Smooth muscle cell (in vitro differentiated cells): Measurements from ENCODE around the gene CDKL1. TPM values are rescaled to one million over a fixed set of nuclear protein-coding genes. Genes with fewer than 3 reads are reported as not detected.
A peak's percentile ranks its signal among the peaks of the same experiment; 100 is the strongest.

ENCODE experiments used
- DNase-seq: peaks from one replicate; lab custom pipeline; 2025; ENCODE audit not compliant: unreplicated experiment; lab: John Stamatoyannopoulos, UW
- H2AFZ ChIP-seq: fragments of 200-600 bp; sonication (generic); 2 replicates; pipeline ENCODE4 v1.6.0; 2016; ENCODE audit warnings: antibody characterized with exemption, low read depth, mild to moderate bottlenecking
- H3F3A ChIP-seq: fragments of 200-600 bp; sonication (generic); 2 replicates; pipeline ENCODE4 v1.6.0; 2017; ENCODE audit warnings: antibody characterized with exemption, low read depth
- H3K27ac ChIP-seq: fragments of 200-600 bp; sonication (generic); 2 replicates; pipeline ENCODE4 v1.5.1; 2016; ENCODE audit warnings: low read depth, mild to moderate bottlenecking
- H3K27me3 ChIP-seq: fragments of 200-600 bp; sonication (generic); 2 replicates; pipeline ENCODE4 v1.6.1; 2016; ENCODE audit warnings: low read depth, mild to moderate bottlenecking
- H3K36me3 ChIP-seq: fragments of 200-600 bp; sonication (generic); 2 replicates; pipeline ENCODE4 v1.5.1; 2016; ENCODE audit warnings: low read depth
- H3K4me1 ChIP-seq: fragments of 200-600 bp; sonication (generic); 2 replicates; pipeline ENCODE4 v1.5.1; 2016; ENCODE audit warnings: low read depth
- H3K4me2 ChIP-seq: fragments of 200-600 bp; sonication (generic); 2 replicates; pipeline ENCODE4 v1.6.0; 2016; ENCODE audit warnings: mild to moderate bottlenecking
- H3K4me3 ChIP-seq: fragments of 200-600 bp; sonication (generic); 2 replicates; pipeline ENCODE4 v1.5.1; 2016; ENCODE audit warnings: mild to moderate bottlenecking
- H3K79me2 ChIP-seq: fragments of 200-600 bp; sonication (generic); 2 replicates; pipeline ENCODE4 v1.6.0; 2016; ENCODE audit warnings: low read depth, mild to moderate bottlenecking
- H3K9ac ChIP-seq: fragments of 200-600 bp; sonication (generic); 2 replicates; pipeline ENCODE4 v1.6.0; 2016; ENCODE audit warnings: low read depth
- H3K9me3 ChIP-seq: fragments of 200-600 bp; sonication (generic); replicated peaks from 2 replicates; pipeline ENCODE4 v1.5.1; 2016; ENCODE audit warnings: low read depth
- H4K20me1 ChIP-seq: fragments of 200-600 bp; sonication (generic); 2 replicates; pipeline ENCODE4 v1.6.0; 2016; ENCODE audit warnings: low read depth
- WGBS: methylation state at CpG from one replicate; pipeline ENCODE4 v1.1.7; 2016; ENCODE audit warnings: low lambda C conversion rate; 5-methylcytosine and 5-hydroxymethylcytosine counted together
- polyA plus RNA-seq: library from polyadenylated mRNA; unstranded; fragments of >200 nt; fragmentation: Nextera tagmentation; extraction: Ambion mirVana; gene quantifications from 2 replicates; pipeline ENCODE4 v1.2.1, GENCODE V29; 2016
- total RNA-seq: library from RNA; depleted of rRNA; stranded (reverse); fragments of >200 nt; gene quantifications from 2 replicates; pipeline ENCODE4 v1.2.3, GENCODE V29; 2014
- TF ChIP-seq, protein P1 (sequence below): fragments of 200-600 bp; sonication (generic); IDR thresholded peaks from 2 replicates; pipeline ENCODE4 v1.5.1; 2017; ENCODE audit warnings: borderline replicate concordance, mild to moderate bottlenecking, antibody characterized with exemption; ENCODE audit not compliant: insufficient read depth, poor library complexity, severe bottlenecking

The CDKL1 gene
- total and polyA plus RNA-seq, 2 experiments from 2014 or later, result 1.6 to 4.9 TPM

DNA sequence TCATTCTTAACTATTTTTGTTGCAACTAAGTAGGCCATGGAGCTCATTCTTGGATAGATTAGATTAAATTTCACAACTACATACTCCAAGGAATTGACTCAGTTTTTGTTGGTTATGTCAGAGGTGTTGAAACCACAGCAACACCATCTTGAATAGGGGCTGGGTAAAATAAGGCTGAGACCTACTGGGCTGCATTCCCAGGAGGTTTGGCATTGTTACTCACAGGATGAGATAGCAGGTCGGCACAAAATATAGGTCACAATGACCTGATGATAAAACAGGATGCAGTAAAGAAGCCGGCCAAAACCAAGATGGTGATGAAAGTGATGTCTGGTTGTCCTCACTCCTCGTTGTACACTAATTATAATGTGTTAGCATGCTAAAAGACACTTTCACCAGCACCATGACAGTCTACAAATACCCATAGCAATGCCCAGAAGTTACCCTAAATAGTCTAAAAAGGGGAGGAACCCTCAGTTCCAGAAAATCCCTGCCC lies 63.6 kb downstream of the CDKL1 start:
- no peak overlapping the region for H3K4me3 ChIP-seq
- peak overlapping the region; percentile 48 for H3K27ac ChIP-seq
- H3K27me3 ChIP-seq, result no peaks in the 10 kb centered on the region
- no peak overlapping the region for H3K9ac ChIP-seq
- 13% methylated on average over 3 of the region's 3 CpGs for WGBS
- TF ChIP-seq, protein P1, sequence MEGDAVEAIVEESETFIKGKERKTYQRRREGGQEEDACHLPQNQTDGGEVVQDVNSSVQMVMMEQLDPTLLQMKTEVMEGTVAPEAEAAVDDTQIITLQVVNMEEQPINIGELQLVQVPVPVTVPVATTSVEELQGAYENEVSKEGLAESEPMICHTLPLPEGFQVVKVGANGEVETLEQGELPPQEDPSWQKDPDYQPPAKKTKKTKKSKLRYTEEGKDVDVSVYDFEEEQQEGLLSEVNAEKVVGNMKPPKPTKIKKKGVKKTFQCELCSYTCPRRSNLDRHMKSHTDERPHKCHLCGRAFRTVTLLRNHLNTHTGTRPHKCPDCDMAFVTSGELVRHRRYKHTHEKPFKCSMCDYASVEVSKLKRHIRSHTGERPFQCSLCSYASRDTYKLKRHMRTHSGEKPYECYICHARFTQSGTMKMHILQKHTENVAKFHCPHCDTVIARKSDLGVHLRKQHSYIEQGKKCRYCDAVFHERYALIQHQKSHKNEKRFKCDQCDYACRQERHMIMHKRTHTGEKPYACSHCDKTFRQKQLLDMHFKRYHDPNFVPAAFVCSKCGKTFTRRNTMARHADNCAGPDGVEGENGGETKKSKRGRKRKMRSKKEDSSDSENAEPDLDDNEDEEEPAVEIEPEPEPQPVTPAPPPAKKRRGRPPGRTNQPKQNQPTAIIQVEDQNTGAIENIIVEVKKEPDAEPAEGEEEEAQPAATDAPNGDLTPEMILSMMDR, result no peak
- no peak overlapping the region for H2AFZ ChIP-seq
- no peaks in the 10 kb centered on the region for H4K20me1 ChIP-seq
- DNase-seq, result no peak
- H3K4me2 ChIP-seq, result peak overlapping the region; percentile 14
- H3F3A ChIP-seq, result peaks cover 10% of the 10 kb centered on the region
- peaks cover 15% of the 10 kb centered on the region for H3K4me1 ChIP-seq
- no peaks in the 10 kb centered on the region for H3K36me3 ChIP-seq
- H3K9me3 ChIP-seq, result no peaks in the 10 kb centered on the region
- H3K79me2 ChIP-seq, result no peaks in the 10 kb centered on the region

GRCh38 chr14:50331596-50331995 lies 65.1 kb downstream of the CDKL1 start:
- Histone ChIP-seq H3K4me3 (no peak overlapping the region), H2AFZ (no peak overlapping the region), H3K9me3 (no peaks in the 10 kb centered on the region), H3K9ac (no peak overlapping the region), H3K27me3 (no peaks in the 10 kb centered on the region), H3F3A (peaks cover 10% of the 10 kb centered on the region), H3K4me1 (peaks cover 15% of the 10 kb centered on the region), H3K4me2 (no peak overlapping the region), H3K79me2 (no peaks in the 10 kb centered on the region), H4K20me1 (no peaks in the 10 kb centered on the region), H3K27ac (no peak overlapping the region), H3K36me3 (no peaks in the 10 kb centered on the region)
- TF ChIP-seq, protein P1, result no peak
- no peak for DNase-seq

DNA sequence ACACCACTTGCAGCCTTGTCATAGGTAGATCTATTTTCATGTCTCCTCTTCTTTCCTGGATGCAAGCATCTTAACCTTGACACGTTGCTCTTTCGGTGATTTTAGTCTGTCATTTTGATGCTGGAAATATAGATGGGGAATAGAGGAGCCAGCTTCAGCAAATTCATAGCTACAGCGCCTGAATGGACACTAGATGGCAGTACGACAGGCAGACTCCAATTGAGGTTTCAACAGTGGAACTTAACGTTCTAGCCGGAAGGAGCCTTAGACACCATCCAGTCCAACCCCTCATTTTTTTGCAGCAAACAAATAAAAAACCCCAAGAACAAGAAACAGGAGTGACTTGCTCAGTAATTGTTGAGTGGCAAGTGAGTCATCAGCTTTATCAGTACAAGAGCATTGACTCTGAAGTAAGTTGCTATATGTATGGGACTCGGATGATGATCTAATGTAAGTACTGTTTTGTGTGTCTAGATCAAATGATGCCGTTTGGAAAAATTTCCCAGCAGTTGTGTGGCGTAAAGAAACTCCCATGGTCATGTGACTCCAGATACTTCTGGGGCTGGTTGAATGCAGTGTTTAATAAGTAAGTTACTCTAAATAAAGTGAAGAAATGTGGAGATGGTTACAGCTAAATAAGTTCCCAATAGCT lies 75.5 kb downstream of the CDKL1 start:
- Histone ChIP-seq H3F3A (no peaks in the 10 kb centered on the region), H3K36me3 (no peaks in the 10 kb centered on the region), H3K27me3 (no peaks in the 10 kb centered on the region), H3K4me3 (peak overlapping the region; percentile 27), H4K20me1 (no peaks in the 10 kb centered on the region), H3K9me3 (no peaks in the 10 kb centered on the region), H3K79me2 (peaks cover 8% of the 10 kb centered on the region), H3K4me1 (no peaks in the 10 kb centered on the region), H3K9ac (peak overlapping the region; percentile 78), H3K4me2 (peak overlapping the region; percentile 49), H2AFZ (peak overlapping the region; percentile 28), H3K27ac (peak overlapping the region; percentile 94)
- 7% methylated on average over 9 of the region's 9 CpGs for WGBS
- DNase-seq, result no peak
- TF ChIP-seq, protein P1, result peak; percentile 80

- no peak for DNase-seq
- H3K79me2 ChIP-seq, result peaks cover 8% of the 10 kb centered on the region
- H3K4me3 ChIP-seq, result no peak overlapping the region
- H3K4me2 ChIP-seq, result peak overlapping the region; percentile 49
- no peaks in the 10 kb centered on the region for H3F3A ChIP-seq
- H3K4me1 ChIP-seq, result no peaks in the 10 kb centered on the region
- H3K27me3 ChIP-seq, result no peaks in the 10 kb centered on the region
- no peaks in the 10 kb centered on the region for H3K36me3 ChIP-seq
- WGBS, result 68% methylated on average over 8 of the region's 8 CpGs
- H3K27ac ChIP-seq, result peak overlapping the region; percentile 94
- no peak overlapping the region for H2AFZ ChIP-seq
- no peaks in the 10 kb centered on the region for H3K9me3 ChIP-seq
- no peak overlapping the region for H3K9ac ChIP-seq
- TF ChIP-seq, protein P1, result no peak
- no peaks in the 10 kb centered on the region for H4K20me1 ChIP-seq
These were observed 76.4 kb downstream of the CDKL1 start for GRCh38 chr14:50320283-50320682.
